KOPT-K1 (cell line): ENCODE measurements around the gene BRD4.

ENCODE experiments used
- H3K27ac ChIP-seq: fragments of 200-600 bp; sonication (generic); 2 replicates; pipeline ENCODE4 v1.5.1; 2016; ENCODE audit warnings: antibody characterized with exemption, mild to moderate bottlenecking, low read depth, low read length; ENCODE audit not compliant: poor library complexity, severe bottlenecking
- H3K36me3 ChIP-seq: fragments of 200-600 bp; sonication (generic); 2 replicates; pipeline ENCODE4 v1.5.1; 2017; ENCODE audit warnings: antibody characterized with exemption, mild to moderate bottlenecking, low read length, moderate library complexity; ENCODE audit not compliant: insufficient read depth
- H3K9me3 ChIP-seq: fragments of 200-600 bp; sonication (generic); 2 replicates; pipeline ENCODE4 v1.5.1; 2017; ENCODE audit warnings: antibody characterized with exemption, low read length, mild to moderate bottlenecking; ENCODE audit not compliant: insufficient read depth, poor library complexity, severe bottlenecking

The BRD4 gene

DNA sequence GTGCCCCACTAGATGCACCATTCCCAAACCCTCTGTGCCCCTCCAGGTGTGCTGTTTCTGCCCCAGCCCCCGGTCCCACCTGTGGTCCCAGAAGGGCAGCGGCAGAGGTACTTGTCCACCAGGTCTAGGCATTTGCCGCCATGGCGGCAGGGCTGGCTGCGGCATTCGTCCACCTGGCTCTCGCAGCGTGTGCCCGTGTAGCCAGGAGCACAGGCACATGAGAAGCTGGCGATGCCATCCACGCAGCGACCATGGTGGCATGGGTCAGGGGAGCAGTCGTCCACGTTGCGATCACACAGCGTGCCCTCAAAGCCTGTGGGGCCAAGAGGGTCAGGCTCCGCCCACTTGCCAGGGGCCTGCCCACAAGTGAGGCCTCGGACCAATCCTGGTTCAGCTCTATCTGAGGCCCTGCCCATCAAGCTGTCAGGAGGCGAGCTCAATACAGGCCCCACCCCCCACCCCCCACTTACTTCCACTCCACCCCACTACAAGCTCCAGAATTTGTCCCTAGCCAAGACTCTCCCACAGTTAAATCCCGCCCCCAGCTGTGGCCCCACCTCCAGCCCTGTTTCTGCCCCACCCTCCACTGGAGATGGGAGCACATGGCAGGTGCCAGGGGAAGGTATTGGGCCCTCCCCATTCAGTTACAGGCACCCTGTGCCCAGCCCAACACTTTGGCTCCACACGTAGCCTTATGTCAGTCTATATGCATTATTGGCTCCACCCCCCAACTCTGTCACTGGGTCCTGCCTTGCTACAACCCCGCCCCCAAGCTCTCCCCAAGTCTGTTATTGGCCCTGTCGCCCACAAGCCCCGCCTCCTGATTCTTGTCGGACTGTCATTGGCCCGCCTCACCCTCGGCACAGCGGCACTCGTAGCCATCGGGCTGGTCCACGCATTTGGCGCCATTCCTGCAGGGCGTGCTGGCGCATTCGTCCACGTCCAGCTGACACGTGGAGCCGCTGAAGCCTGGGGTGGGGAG, 145.0 kb downstream of the BRD4 start:
- peaks cover 27% of the 10 kb centered on the region for H3K36me3 ChIP-seq
- H3K9me3 ChIP-seq, result no peaks in the 10 kb centered on the region
- no peak overlapping the region for H3K27ac ChIP-seq
